ENCODE data around the gene SPRR1B.
"Not testable (repeated sequence)": the region's sequence is repeated elsewhere in the genome, so short reads cannot be mapped to it uniquely, and the experiment has no call there.

GRCh38 chr1:153056111-153056510 lies 25.1 kb downstream of the SPRR1B start:
- not testable (repeated sequence) for TF ChIP-seq CTCF (IDR thresholded peaks at IDR 0.05); POLR2AphosphoS5 (IDR thresholded peaks at IDR 0.05; ENCODE audit: insufficient read depth in 1 of 2, low read depth in 1 of 2); POLR2A (IDR thresholded peaks at IDR 0.05)
